COLO668 (cell line): Measurements from ENCODE around the gene AOPEP.
"Not testable (repeated sequence)": the region's sequence is repeated elsewhere in the genome, so short reads cannot be mapped to it uniquely, and the experiment has no call there.

Experiments
- DNase-seq: peaks from one replicate; lab custom pipeline; 2025; ENCODE audit not compliant: unreplicated experiment; lab: John Stamatoyannopoulos, UW

The AOPEP gene

GRCh38 chr9:94811074-94811473, 84.6 kb downstream of the AOPEP start:
- DNase-seq: no peak

- no peak for DNase-seq
Observed at GRCh38 chr9:94812343-94812742, 85.8 kb downstream of the AOPEP start.

- peak; percentile 11 for DNase-seq
Observed at GRCh38 chr9:94813379-94813778, 86.9 kb downstream of the AOPEP start.

- DNase-seq: no peak
Observed at GRCh38 chr9:94817291-94818177, 91.0 kb downstream of the AOPEP start.

GRCh38 chr9:94818178-94818541, 91.7 kb downstream of the AOPEP start:
- DNase-seq: no peak

- DNase-seq: no peak
Observed at GRCh38 chr9:94819161-94819687, 92.7 kb downstream of the AOPEP start.

GRCh38 chr9:94821098-94821887, 94.8 kb downstream of the AOPEP start:
- DNase-seq: no peak

- DNase-seq: no peak
Observed at GRCh38 chr9:94822273-94822672, 95.8 kb downstream of the AOPEP start.

GRCh38 chr9:94823710-94824109, 97.2 kb downstream of the AOPEP start:
- DNase-seq: no peak

GRCh38 chr9:94824411-94824810, 97.9 kb downstream of the AOPEP start:
- DNase-seq: no peak

- no peak for DNase-seq
Observed at GRCh38 chr9:94824913-94825610, 98.6 kb downstream of the AOPEP start.

GRCh38 chr9:94825611-94825958, 99.1 kb downstream of the AOPEP start:
- DNase-seq: no peak

GRCh38 chr9:94826044-94826443, 99.5 kb downstream of the AOPEP start:
- DNase-seq: no peak

GRCh38 chr9:94826644-94827410, 100.3 kb downstream of the AOPEP start:
- DNase-seq: peak; percentile 43

GRCh38 chr9:94827584-94828304, 101.2 kb downstream of the AOPEP start:
- DNase-seq: no peak

GRCh38 chr9:94829380-94830070, 103.0 kb downstream of the AOPEP start:
- DNase-seq: no peak

GRCh38 chr9:94830071-94830604, 103.6 kb downstream of the AOPEP start:
- DNase-seq: not testable (repeated sequence)

- DNase-seq: no peak
Observed at GRCh38 chr9:94833802-94834201, 107.3 kb downstream of the AOPEP start.

GRCh38 chr9:94837404-94837803, 110.9 kb downstream of the AOPEP start:
- no peak for DNase-seq
